Measurements from ENCODE around the gene FRS3.

DNA sequence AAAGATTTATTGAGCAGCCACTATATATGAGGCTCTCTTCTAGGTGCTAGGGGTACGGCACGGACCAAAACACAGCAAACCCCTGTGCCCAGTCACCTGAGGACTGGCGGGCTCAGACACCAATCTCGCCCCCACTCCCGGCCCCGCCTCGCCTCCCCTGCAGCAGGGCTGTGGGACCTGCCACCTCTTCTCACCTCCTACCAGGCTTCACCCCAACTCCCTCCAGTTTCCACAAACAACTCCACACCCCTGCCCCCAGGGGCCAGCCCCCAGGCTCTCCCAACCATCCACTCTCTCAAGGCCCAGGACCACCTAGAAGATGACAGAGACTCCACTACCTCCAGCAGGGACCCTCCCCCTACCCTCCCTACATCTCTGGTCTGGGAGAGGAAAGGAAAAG is 50.7 kb downstream of the FRS3 start:
- TF ChIP-seq, protein P1, sequence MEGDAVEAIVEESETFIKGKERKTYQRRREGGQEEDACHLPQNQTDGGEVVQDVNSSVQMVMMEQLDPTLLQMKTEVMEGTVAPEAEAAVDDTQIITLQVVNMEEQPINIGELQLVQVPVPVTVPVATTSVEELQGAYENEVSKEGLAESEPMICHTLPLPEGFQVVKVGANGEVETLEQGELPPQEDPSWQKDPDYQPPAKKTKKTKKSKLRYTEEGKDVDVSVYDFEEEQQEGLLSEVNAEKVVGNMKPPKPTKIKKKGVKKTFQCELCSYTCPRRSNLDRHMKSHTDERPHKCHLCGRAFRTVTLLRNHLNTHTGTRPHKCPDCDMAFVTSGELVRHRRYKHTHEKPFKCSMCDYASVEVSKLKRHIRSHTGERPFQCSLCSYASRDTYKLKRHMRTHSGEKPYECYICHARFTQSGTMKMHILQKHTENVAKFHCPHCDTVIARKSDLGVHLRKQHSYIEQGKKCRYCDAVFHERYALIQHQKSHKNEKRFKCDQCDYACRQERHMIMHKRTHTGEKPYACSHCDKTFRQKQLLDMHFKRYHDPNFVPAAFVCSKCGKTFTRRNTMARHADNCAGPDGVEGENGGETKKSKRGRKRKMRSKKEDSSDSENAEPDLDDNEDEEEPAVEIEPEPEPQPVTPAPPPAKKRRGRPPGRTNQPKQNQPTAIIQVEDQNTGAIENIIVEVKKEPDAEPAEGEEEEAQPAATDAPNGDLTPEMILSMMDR (IDR thresholded peaks at IDR 0.05; ENCODE audit: insufficient read depth, low read depth, low read length) = no peak
- no peak for TF ChIP-seq EZH2 (IDR thresholded peaks at IDR 0.05; ENCODE audit: insufficient read depth, low read length)
